Neural cell (in vitro differentiated cells): ENCODE data around the gene MUC3A. TPM values are rescaled to one million over a fixed set of nuclear protein-coding genes. Genes with fewer than 3 reads are reported as not detected.

Experiments used
- H2AFZ ChIP-seq: fragments of 200-600, 300-800 bp; sonication (generic), shearing (Covaris generic); 2 replicates; pipeline ENCODE4 v1.6.0; 2014; ENCODE audit warnings: low read depth, mild to moderate bottlenecking, antibody characterized with exemption, low read length, moderate library complexity
- H3F3A ChIP-seq: fragments of 200-600 bp; shearing (Covaris generic); 2 replicates; pipeline ENCODE4 v1.6.1; 2016; ENCODE audit warnings: mild to moderate bottlenecking, moderate library complexity, mixed read lengths, antibody characterized with exemption, low read length; ENCODE audit not compliant: insufficient read depth, poor library complexity, severe bottlenecking
- H3K27ac ChIP-seq: fragments of 200-600, 300-800 bp; sonication (generic), shearing (Covaris generic); 2 replicates; pipeline ENCODE4 v1.5.1; 2014; ENCODE audit warnings: mild to moderate bottlenecking, low read length, moderate library complexity
- H3K27me3 ChIP-seq: fragments of 300-800, 200-600 bp; sonication (generic), shearing (Covaris generic); 2 replicates; pipeline ENCODE4 v1.6.0; 2014; ENCODE audit warnings: mild to moderate bottlenecking, low read depth, low read length, moderate library complexity; ENCODE audit not compliant: insufficient read depth
- H3K36me3 ChIP-seq: fragments of 300-800, 200-600 bp; sonication (generic), shearing (Covaris generic); 2 replicates; pipeline ENCODE4 v1.5.1; 2014; ENCODE audit warnings: mild to moderate bottlenecking, antibody characterized with exemption, low read length, moderate library complexity; ENCODE audit not compliant: insufficient read depth
- H3K4me2 ChIP-seq: fragments of 300-800, 200-600 bp; sonication (generic), shearing (Covaris generic); 2 replicates; pipeline ENCODE4 v1.6.0; 2014; ENCODE audit warnings: mild to moderate bottlenecking, low read length
- H3K4me3 ChIP-seq: fragments of 300-800, 200-600 bp; sonication (generic), shearing (Covaris generic); 2 replicates; pipeline ENCODE4 v1.5.1; 2014; ENCODE audit warnings: mild to moderate bottlenecking, low read length, moderate library complexity
- H3K79me2 ChIP-seq: fragments of 200-600 bp; shearing (Covaris generic); replicated peaks from 2 replicates; pipeline ENCODE4 v1.6.0; 2014; ENCODE audit warnings: mild to moderate bottlenecking, low read length, moderate library complexity; ENCODE audit not compliant: insufficient read depth
- H3K9ac ChIP-seq: fragments of 300-800, 200-600 bp; sonication (generic), shearing (Covaris generic); 2 replicates; pipeline ENCODE4 v1.6.1; 2016; ENCODE audit warnings: mild to moderate bottlenecking, low read length, mixed read lengths
- H3K9me2 ChIP-seq: fragments of 200-600 bp; shearing (Covaris generic); 2 replicates; pipeline ENCODE4 v1.6.1; 2016; ENCODE audit warnings: mild to moderate bottlenecking, low read length, mixed read lengths; ENCODE audit not compliant: insufficient read depth
- H3K9me3 ChIP-seq: fragments of 200-600, 300-800 bp; sonication (generic), shearing (Covaris generic); 2 replicates; pipeline ENCODE4 v1.6.1; 2016; ENCODE audit warnings: mild to moderate bottlenecking, mixed run types, low read length, moderate library complexity, mixed read lengths
- H4K20me1 ChIP-seq: fragments of 200-600 bp; shearing (Covaris generic); 2 replicates; pipeline ENCODE4 v1.6.1; 2016; ENCODE audit warnings: mild to moderate bottlenecking, mixed run types; ENCODE audit not compliant: insufficient read depth
- CTCF ChIP-seq: fragments of 450-650 bp; IDR thresholded peaks from 2 replicates; pipeline ENCODE4 v1.5.1; 2014; ENCODE audit warnings: antibody characterized with exemption, mild to moderate bottlenecking, moderate library complexity; ENCODE audit not compliant: poor library complexity, severe bottlenecking
- EP300 ChIP-seq: fragments of 450-650 bp; conservative IDR thresholded peaks from 2 replicates; pipeline ENCODE4 v1.6.1; 2014; ENCODE audit warnings: antibody characterized with exemption, mild to moderate bottlenecking, moderate library complexity; ENCODE audit not compliant: poor library complexity, severe bottlenecking
- EZH2 ChIP-seq: fragments of 200-600, 300-800 bp; shearing (Covaris generic), sonication (generic); IDR thresholded peaks from 2 replicates; pipeline ENCODE4 v1.6.1; 2014; ENCODE audit warnings: antibody characterized with exemption, low read length, borderline replicate concordance, mild to moderate bottlenecking; ENCODE audit not compliant: insufficient read depth, poor library complexity, severe bottlenecking
- MXI1 ChIP-seq: fragments of 450-650 bp; conservative IDR thresholded peaks from 2 replicates; pipeline ENCODE4 v1.6.1; 2014; ENCODE audit warnings: antibody characterized with exemption, mild to moderate bottlenecking; ENCODE audit not compliant: poor library complexity, severe bottlenecking
- POLR2AphosphoS5 ChIP-seq: IDR thresholded peaks from 2 replicates; pipeline ENCODE4 v1.6.1; 2012
- RAD21 ChIP-seq: fragments of 450-650 bp; conservative IDR thresholded peaks from 2 replicates; pipeline ENCODE4 v1.6.1; 2014; ENCODE audit warnings: antibody characterized with exemption, mild to moderate bottlenecking, moderate library complexity
- REST ChIP-seq: IDR thresholded peaks from 2 replicates; pipeline ENCODE4 v1.6.1; 2012; ENCODE audit warnings: borderline replicate concordance
- SMC3 ChIP-seq: fragments of 450-650 bp; conservative IDR thresholded peaks from 2 replicates; pipeline ENCODE4 v1.6.1; 2014; ENCODE audit warnings: antibody characterized with exemption, mild to moderate bottlenecking, moderate library complexity; ENCODE audit not compliant: poor library complexity
- TAF1 ChIP-seq: IDR thresholded peaks from 2 replicates; pipeline ENCODE4 v1.6.1; 2012; ENCODE audit warnings: low read depth
- polyA plus RNA-seq: library from polyadenylated mRNA; depleted of rRNA; stranded (reverse); fragments of >200 nt; gene quantifications from 2 replicates; pipeline ENCODE4 v1.2.3, GENCODE V29; 2014

MUC3A gene
- polyA plus RNA-seq, 1 donor from 2014 or later: not detected

GRCh38 chr7:100969066-100969615, 19.8 kb downstream of the MUC3A start, which contains the start of gene MUC12:
TSS of gene MUC12 (plus strand) at chr7:100969565. CDS start at chr7:100969623, 58 bp downstream.
- H3K79me2 ChIP-seq: no peaks in the 10 kb centered on the region
- no peaks in the 10 kb centered on the region for H3K9me2 ChIP-seq
- H3K27ac ChIP-seq: no peak within 1 kb of the TSS
- H3K4me3 ChIP-seq: no peak within 1 kb of the TSS
- H3F3A ChIP-seq: no peaks in the 10 kb centered on the region
- H3K27me3 ChIP-seq: peaks cover 49% of the 10 kb centered on the region
- H3K9ac ChIP-seq: no peak within 1 kb of the TSS
- H2AFZ ChIP-seq: no peak within 1 kb of the TSS
- no peak within 1 kb of the TSS for H3K4me2 ChIP-seq
- TF ChIP-seq MXI1: no peak
- TF ChIP-seq POLR2AphosphoS5: no peak
- no peak for TF ChIP-seq EP300
- no peak for TF ChIP-seq TAF1
- no peak for TF ChIP-seq SMC3
- TF ChIP-seq CTCF: no peak
- no peak for TF ChIP-seq EZH2
- TF ChIP-seq RAD21: no peak
- no peak for TF ChIP-seq REST
- H3K36me3 ChIP-seq: no peaks in the 10 kb centered on the region
- no peaks in the 10 kb centered on the region for H3K9me3 ChIP-seq
- no peaks in the 10 kb centered on the region for H4K20me1 ChIP-seq

- no peak for TF ChIP-seq RAD21
- no peak for TF ChIP-seq MXI1
- no peak for TF ChIP-seq POLR2AphosphoS5
- peaks cover 26% of the 10 kb centered on the region for H3K27me3 ChIP-seq
- H4K20me1 ChIP-seq: no peaks in the 10 kb centered on the region
- H3K9me2 ChIP-seq: no peaks in the 10 kb centered on the region
- H3K9ac ChIP-seq: no peak overlapping the region
- H3K4me2 ChIP-seq: no peak overlapping the region
- H3K9me3 ChIP-seq: no peaks in the 10 kb centered on the region
- H3F3A ChIP-seq: no peaks in the 10 kb centered on the region
- H3K79me2 ChIP-seq: no peaks in the 10 kb centered on the region
- no peak overlapping the region for H3K4me3 ChIP-seq
- no peak overlapping the region for H3K27ac ChIP-seq
- H3K36me3 ChIP-seq: no peaks in the 10 kb centered on the region
- no peak overlapping the region for H2AFZ ChIP-seq
Observed at GRCh38 chr7:100971111-100972001, 22.0 kb downstream of the MUC3A start.
